A549 (cell line): ENCODE measurements around the gene ADPRHL1. TPM values are rescaled to one million over a fixed set of nuclear protein-coding genes. Genes with fewer than 3 reads are reported as not detected.

Experiments
- ATAC-seq, 2 experiments: fragments of 200-7000 bp in 1 of 2; fragments of >200 bp in 1 of 2; cut with Nextera tagmentation in 1 of 2; cut with Tn5 transposase in 1 of 2; 3 replicates each; pipeline versions ENCODE4 v1.8.0 to v1.9.1; 2018 to 2020; ENCODE audit warnings: mild to moderate bottlenecking in 1 of 2, moderate library complexity in 1 of 2
- CTCF ChIA-PET: fragments of 300-600 bp; sonication (Branson Sonifier 250); formaldehyde crosslinking; extraction: SDS; loops from one replicate; lab custom pipeline; 2021; ENCODE audit warnings: antibody characterized with exemption, inconsistent platforms; lab: Yijun Ruan, JAX
- POLR2A ChIA-PET: fragments of 350-600 bp; formaldehyde crosslinking; extraction: SDS; loops from one replicate; lab custom pipeline; 2021; ENCODE audit warnings: antibody characterized with exemption, inconsistent platforms; lab: Yijun Ruan, JAX
- DNase-seq, 2 experiments: peaks; one replicate each; pipeline versions ENCODE4 v3.0.0 to v3.0.0-alpha.2; 2011 to 2016; ENCODE audit warnings: low read depth in 1 of 2, low spot score in 1 of 2
- FAIRE-seq: peaks from 2 replicates; lab custom pipeline; 2011; peaks lifted over from hg19 to GRCh38; lab: Jason Lieb, UNC
- H3K27ac ChIP-seq, 2 experiments: fragments of >200 bp; sonication (Bioruptor Twin); formaldehyde crosslinking; 3 replicates each; pipeline ENCODE4 v1.5.1; 2016 to 2017
- H3K4me1 ChIP-seq: fragments of >200 bp; sonication (Bioruptor Twin); formaldehyde crosslinking; 3 replicates; pipeline ENCODE4 v1.6.1; 2016
- H3K4me2 ChIP-seq: fragments of >200 bp; sonication (Bioruptor Twin); formaldehyde crosslinking; 3 replicates; pipeline ENCODE4 v1.6.1; 2016
- H3K4me3 ChIP-seq: fragments of >200 bp; sonication (Bioruptor Twin); formaldehyde crosslinking; 3 replicates; pipeline ENCODE4 v1.5.1; 2016
- H3K9me3 ChIP-seq: fragments of >200 bp; sonication (Bioruptor Twin); formaldehyde crosslinking; 3 replicates; pipeline ENCODE4 v1.6.1; 2016
- ATOH8 ChIP-seq: fragments of 250-450 bp; sonication (Bioruptor Pico); IDR thresholded peaks from 2 replicates; pipeline ENCODE4 v1.5.0; 2020; ENCODE audit warnings: low read depth, mild to moderate bottlenecking, moderate library complexity
- BCL3 ChIP-seq: fragments of >200 bp; sonication (Bioruptor Twin); formaldehyde crosslinking; IDR thresholded peaks from 3 replicates; pipeline ENCODE4 v1.6.1; 2016
- BHLHE40 ChIP-seq: IDR thresholded peaks from 2 replicates; pipeline ENCODE4 v1.6.1; 2012; ENCODE audit warnings: low read depth, low read length, inconsistent platforms
- CBX2 ChIP-seq: fragments of 200-600 bp; sonication (generic); IDR thresholded peaks from 2 replicates; pipeline ENCODE4 v1.6.1; 2016; ENCODE audit warnings: low read depth, mild to moderate bottlenecking, borderline replicate concordance
- CEBPB ChIP-seq, 2 experiments: fragments of >200 bp in 1 of 2; sonication (Bioruptor Twin) in 1 of 2; formaldehyde crosslinking in 1 of 2; IDR thresholded peaks; 2 replicates each; pipeline ENCODE4 v1.6.1; 2012 to 2016
- EP300 ChIP-seq, 2 experiments: fragments of >200 bp; sonication (Bioruptor Twin); formaldehyde crosslinking; IDR thresholded peaks; 2 replicates in 1 of 2; 3 replicates in 1 of 2; pipeline ENCODE4 v1.6.1; 2016 to 2017
- ESRRA ChIP-seq: fragments of 150-350 bp; IDR thresholded peaks from 2 replicates; pipeline ENCODE4 v1.6.1; 2014; ENCODE audit warnings: mild to moderate bottlenecking, low read length, borderline replicate concordance
- HES2 ChIP-seq: fragments of >200 bp; sonication (Bioruptor Twin); formaldehyde crosslinking; IDR thresholded peaks from 2 replicates; pipeline ENCODE4 v1.6.1; 2016
- HMGXB4 ChIP-seq: fragments of 250-450 bp; sonication (Bioruptor Pico); IDR thresholded peaks from 2 replicates; pipeline ENCODE4 v1.5.0; 2021; ENCODE audit warnings: mild to moderate bottlenecking, moderate library complexity, borderline replicate concordance
- HOXB13 ChIP-seq: fragments of 250-450 bp; sonication (Bioruptor Pico); IDR thresholded peaks from 2 replicates; pipeline ENCODE4 v1.5.0; 2020; ENCODE audit warnings: low read depth, mild to moderate bottlenecking, moderate library complexity
- JUN ChIP-seq, 2 experiments: fragments of >200 bp; sonication (Bioruptor Twin); formaldehyde crosslinking; IDR thresholded peaks; 2 replicates in 1 of 2; 3 replicates in 1 of 2; pipeline ENCODE4 v1.6.1; 2016 to 2017
- MAZ ChIP-seq: fragments of 150-350 bp; IDR thresholded peaks from 2 replicates; pipeline ENCODE4 v1.6.1; 2014; ENCODE audit warnings: antibody characterized with exemption, low read depth, low read length, borderline replicate concordance
- NR3C1 ChIP-seq: fragments of >200 bp; sonication (Bioruptor Twin); formaldehyde crosslinking; IDR thresholded peaks from 3 replicates; pipeline ENCODE4 v1.6.1; 2017
- PHF8 ChIP-seq: fragments of 200-600 bp; sonication (generic); IDR thresholded peaks from 2 replicates; pipeline ENCODE4 v1.6.1; 2016; ENCODE audit warnings: low read depth, mild to moderate bottlenecking, antibody characterized with exemption, moderate library complexity, borderline replicate concordance
- RNF2 ChIP-seq: fragments of 200-600 bp; sonication (generic); IDR thresholded peaks from 2 replicates; pipeline ENCODE4 v1.6.1; 2016; ENCODE audit warnings: low read depth, mild to moderate bottlenecking, antibody characterized with exemption, moderate library complexity, borderline replicate concordance
- ZFP36 ChIP-seq: fragments of 450-650 bp; IDR thresholded peaks from 2 replicates; pipeline ENCODE4 v1.6.1; 2014; ENCODE audit warnings: borderline replicate concordance; ENCODE audit not compliant: partially characterized antibody
- WGBS: methylation state at CpG from one replicate; pipeline ENCODE4 v1.1.6; 2017; ENCODE audit errors: missing lambda C conversion rate; 5-methylcytosine and 5-hydroxymethylcytosine counted together
- polyA plus RNA-seq, 4 experiments: library from polyadenylated mRNA; depleted of rRNA in 3 of 4; stranded (reverse); fragments of >200 nt; fragmentation: RNase III in 1 of 4; extraction: RNeasy Plus Mini Kit Qiagen cat#74134 plus additional on column Dnase treatment in 1 of 4; gene quantifications; 2 replicates in 3 of 4; 3 replicates in 1 of 4; pipeline ENCODE4 v1.2.3, GENCODE V29; 2011 to 2017

ADPRHL1 gene
- polyA plus RNA-seq, 2 of the 4 experiments (the other 2 are of a cell fraction) = 11.0 to 11.4 TPM

GRCh38 chr13:113479179-113479578 lies 25.9 kb upstream of the ADPRHL1 start (continued):
- TF ChIP-seq ATOH8 (CRISPR knock-in tag) (no peak), JUN (IDR thresholded peaks at IDR 0.05) (no peak), PHF8 (no peak)

- Histone ChIP-seq H3K9me3 (no peaks in the 10 kb centered on the region), H3K4me2 (no peak overlapping the region), H3K27ac (no peak overlapping the region), H3K4me3 (no peak overlapping the region), H3K4me1 (no peaks in the 10 kb centered on the region)
- 98% methylated on average over 3 of the region's 3 CpGs for WGBS
- CTCF ChIA-PET = interaction anchor here (1.0 kb wide), 1 partner anchor 25 kb away, joined by 3 read pairs; the partner anchor contains the start of gene ADPRHL1
- no peak for ATAC-seq
- POLR2A ChIA-PET = no interaction called here
- no peak for DNase-seq
- FAIRE-seq = no peak
- TF ChIP-seq EP300 (IDR thresholded peaks at IDR 0.05) (no peak), RNF2 (no peak), BCL3 (no peak), HMGXB4 (CRISPR knock-in tag) (no peak), NR3C1 (no peak), MAZ (no peak), CEBPB (IDR thresholded peaks at IDR 0.05) (no peak), BHLHE40 (no peak)
Measured at GRCh38 chr13:113477724-113478123, 24.4 kb upstream of the ADPRHL1 start.

- DNase-seq = no peak
- Histone ChIP-seq H3K4me1 (no peaks in the 10 kb centered on the region), H3K27ac (no peak overlapping the region), H3K4me2 (no peak overlapping the region), H3K4me3 (no peak overlapping the region), H3K9me3 (no peaks in the 10 kb centered on the region)
- FAIRE-seq = no peak
- ATAC-seq = no peak
- POLR2A ChIA-PET = no interaction called here
- 83% methylated on average over 7 of the region's 7 CpGs for WGBS
- TF ChIP-seq ESRRA (no peak), CBX2 (no peak)
- TF ChIP-seq, all 56 proteins: peak for 0
- CTCF ChIA-PET = interaction anchor here (1.0 kb wide), 1 partner anchor 24 kb away, joined by 3 read pairs; the partner anchor contains the start of gene ADPRHL1
Measured at GRCh38 chr13:113476811-113477210, 23.5 kb upstream of the ADPRHL1 start.

GRCh38 chr13:113475911-113476310 lies 22.6 kb upstream of the ADPRHL1 start:
- POLR2A ChIA-PET = no interaction called here
- no peak for ATAC-seq

More at GRCh38 chr13:113475911-113476310, 22.6 kb upstream of the ADPRHL1 start:
- Histone ChIP-seq H3K4me2 (no peak overlapping the region), H3K27ac (no peak overlapping the region), H3K9me3 (no peaks in the 10 kb centered on the region), H3K4me3 (no peak overlapping the region), H3K4me1 (no peaks in the 10 kb centered on the region)
- no peak for DNase-seq
- no peak for FAIRE-seq
- WGBS = over 99% methylated on average over 12 of the region's 12 CpGs
- CTCF ChIA-PET = interaction anchor here (1.5 kb wide), 1 partner anchor 17 kb away, joined by 5 read pairs; no protein-coding TSS in a partner anchor
- TF ChIP-seq HMGXB4 (CRISPR knock-in tag) (no peak), BHLHE40 (no peak), HOXB13 (CRISPR knock-in tag) (no peak), HES2 (no peak), ZFP36 (no peak)
